ENCODE measurements around the gene UBE2G1.
"Not testable (repeated sequence)": the region's sequence is repeated elsewhere in the genome, so short reads cannot be mapped to it uniquely, and the experiment has no call there.

UBE2G1 gene

GRCh38 chr17:4295686-4296085 lies 70.8 kb downstream of the UBE2G1 start:
- no peak for DNase-seq

- DNase-seq = no peak
Observed at GRCh38 chr17:4293572-4293971, 72.9 kb downstream of the UBE2G1 start.

- DNase-seq = no peak
Observed at GRCh38 chr17:4287710-4288109, 78.8 kb downstream of the UBE2G1 start.

GRCh38 chr17:4276514-4276913 lies 90.0 kb downstream of the UBE2G1 start:
- DNase-seq = no peak

GRCh38 chr17:4272972-4273368 lies 93.5 kb downstream of the UBE2G1 start:
- no peak for DNase-seq

- DNase-seq = no peak
Observed at GRCh38 chr17:4272213-4272971, 94.1 kb downstream of the UBE2G1 start.

- no peak for DNase-seq
Observed at GRCh38 chr17:4270736-4271135, 95.7 kb downstream of the UBE2G1 start.

GRCh38 chr17:4269915-4270314 lies 96.6 kb downstream of the UBE2G1 start:
- DNase-seq = no peak

GRCh38 chr17:4267402-4267801 lies 99.1 kb downstream of the UBE2G1 start:
- no peak for DNase-seq

GRCh38 chr17:4266550-4266949 lies 99.9 kb downstream of the UBE2G1 start:
- no peak for DNase-seq

- DNase-seq = peak; percentile 91
Observed at GRCh38 chr17:4263282-4264215, 102.9 kb downstream of the UBE2G1 start, which contains the start of gene ANKFY1. Gene ANKFY1, minus strand, starts transcription at chr17:4263979. Its CDS starts 38 bp downstream, at chr17:4263941.

GRCh38 chr17:4262703-4263102 lies 103.8 kb downstream of the UBE2G1 start:
- no peak for DNase-seq

GRCh38 chr17:4261452-4261851 lies 105.0 kb downstream of the UBE2G1 start:
- no peak for DNase-seq

- no peak for DNase-seq
Observed at GRCh38 chr17:4258867-4259266, 107.6 kb downstream of the UBE2G1 start.

GRCh38 chr17:4256952-4257351 lies 109.5 kb downstream of the UBE2G1 start:
- DNase-seq = no peak

- DNase-seq = not testable (repeated sequence)
Observed at GRCh38 chr17:4255271-4255670, 111.2 kb downstream of the UBE2G1 start.

GRCh38 chr17:4250887-4251286 lies 115.6 kb downstream of the UBE2G1 start:
- no peak for DNase-seq

GRCh38 chr17:4249452-4250029 lies 116.9 kb downstream of the UBE2G1 start:
- DNase-seq = no peak

GRCh38 chr17:4248504-4249277 lies 117.8 kb downstream of the UBE2G1 start:
- no peak for DNase-seq

GRCh38 chr17:4247971-4248388 lies 118.5 kb downstream of the UBE2G1 start:
- DNase-seq = no peak

- DNase-seq = no peak
Observed at GRCh38 chr17:4247361-4247970, 119.0 kb downstream of the UBE2G1 start.

GRCh38 chr17:4246674-4247073 lies 119.8 kb downstream of the UBE2G1 start:
- no peak for DNase-seq

Data from activated gamma-delta T cell (primary cell).